GM12872 (cell line): ENCODE data around the gene TAPBP.

Source experiments
- CTCF ChIP-seq: IDR thresholded peaks from 3 replicates; pipeline ENCODE4 v1.5.1; 2011; ENCODE audit warnings: low read depth, mild to moderate bottlenecking, low read length, moderate library complexity; ENCODE audit not compliant: insufficient read depth

The TAPBP gene

DNA sequence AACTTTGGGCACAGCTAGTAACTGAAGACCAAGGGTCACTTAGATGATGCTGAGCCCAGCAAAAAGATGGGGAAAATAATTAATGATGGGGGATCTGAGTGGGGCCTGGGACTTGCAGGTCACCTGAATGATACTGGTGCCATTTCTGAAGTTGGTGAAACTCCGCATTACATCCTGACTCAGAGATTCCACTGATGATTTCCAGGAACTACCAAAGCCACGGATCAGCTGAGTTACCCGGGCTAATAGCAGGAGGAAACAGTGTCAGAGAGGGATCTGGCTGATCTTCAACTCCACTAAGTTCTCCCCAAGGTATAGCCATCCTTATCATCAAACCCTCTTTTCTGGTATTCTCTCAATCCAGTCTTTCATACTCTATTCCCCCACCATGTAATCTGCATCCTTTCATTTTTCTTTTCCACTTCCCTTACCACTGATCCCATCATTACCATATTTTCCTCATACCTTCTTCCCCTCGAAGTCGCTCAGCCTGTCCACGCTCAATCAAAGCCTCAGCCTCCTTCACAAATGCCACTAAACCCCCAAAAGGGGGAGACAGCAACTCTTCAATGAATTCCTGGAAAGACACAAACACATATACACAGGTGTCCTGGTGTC lies 62.4 kb downstream of the TAPBP start:
- no peak for TF ChIP-seq CTCF

GRCh38 chr6:33250731-33251130 lies 63.1 kb downstream of the TAPBP start:
- TF ChIP-seq CTCF = no peak

GRCh38 chr6:33249732-33250630 lies 63.9 kb downstream of the TAPBP start:
- TF ChIP-seq CTCF = no peak
